GM21526 (cell line): ENCODE results near the gene TRPC4AP.
A peak's percentile ranks its signal among the peaks of the same experiment; 100 is the strongest.

Experiments
- ATAC-seq: cut with Tn5 transposase; IDR thresholded peaks from one replicate; pipeline ENCODE4 v1.9.1; 2021; ENCODE audit warnings: moderate library complexity; ENCODE audit not compliant: unreplicated experiment, low FRiP score

Gene TRPC4AP

DNA sequence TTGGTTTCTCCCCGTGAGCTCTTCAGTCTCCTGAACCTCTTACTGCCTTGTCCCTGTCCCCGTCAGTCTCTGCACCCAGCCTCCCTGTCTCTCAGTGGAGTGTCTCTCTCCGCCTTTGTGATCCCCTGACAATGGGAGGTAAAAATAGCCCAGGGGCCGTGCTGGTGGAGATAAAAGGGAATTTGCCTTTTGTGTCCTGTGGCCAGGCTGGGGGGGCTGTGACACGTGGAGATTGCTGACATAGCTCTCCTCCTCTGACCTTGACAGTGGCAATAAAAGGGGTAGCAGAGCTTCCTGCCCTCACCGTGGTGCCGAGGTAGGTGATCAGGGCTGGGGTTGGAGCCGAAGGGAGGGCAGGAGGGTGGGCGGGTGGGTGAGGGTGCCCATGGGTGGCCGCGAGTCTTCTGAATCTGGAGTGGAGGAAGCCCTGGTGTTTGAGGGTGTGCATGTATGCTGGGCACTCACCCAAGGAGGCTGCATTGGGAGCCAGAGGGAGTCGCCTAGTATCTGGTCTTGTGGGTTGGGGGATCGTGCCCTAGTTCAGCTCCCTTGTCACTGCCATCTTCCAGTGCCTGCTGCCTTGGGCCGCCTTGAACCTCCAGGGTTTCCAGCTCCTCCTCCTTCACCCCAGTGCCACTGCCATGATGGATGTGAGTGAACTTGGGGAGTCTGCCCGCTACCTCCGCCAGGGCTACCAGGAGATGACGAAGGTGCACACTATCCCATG is 115.1 kb downstream of the TRPC4AP start:
- ATAC-seq = no peak

DNA sequence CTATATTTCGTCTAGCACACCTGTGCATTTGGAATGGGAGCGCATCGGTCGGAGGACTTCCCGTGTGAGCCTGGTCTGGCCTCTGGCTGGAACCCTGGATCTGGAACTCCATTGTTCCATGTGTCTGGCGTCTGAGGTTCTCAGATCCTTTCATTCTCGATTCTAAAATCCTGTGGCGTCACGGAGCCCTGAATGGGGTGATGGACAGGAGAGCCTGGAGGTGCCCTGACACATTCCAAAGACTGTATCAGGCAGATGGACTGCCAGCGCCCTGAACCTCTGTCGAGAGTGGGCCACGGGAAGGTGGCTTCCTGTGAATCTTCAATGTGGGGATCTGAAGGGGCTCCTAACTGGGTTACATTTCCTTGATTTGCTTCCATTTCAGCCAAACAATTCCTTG is 116.3 kb downstream of the TRPC4AP start:
- ATAC-seq = no peak

DNA sequence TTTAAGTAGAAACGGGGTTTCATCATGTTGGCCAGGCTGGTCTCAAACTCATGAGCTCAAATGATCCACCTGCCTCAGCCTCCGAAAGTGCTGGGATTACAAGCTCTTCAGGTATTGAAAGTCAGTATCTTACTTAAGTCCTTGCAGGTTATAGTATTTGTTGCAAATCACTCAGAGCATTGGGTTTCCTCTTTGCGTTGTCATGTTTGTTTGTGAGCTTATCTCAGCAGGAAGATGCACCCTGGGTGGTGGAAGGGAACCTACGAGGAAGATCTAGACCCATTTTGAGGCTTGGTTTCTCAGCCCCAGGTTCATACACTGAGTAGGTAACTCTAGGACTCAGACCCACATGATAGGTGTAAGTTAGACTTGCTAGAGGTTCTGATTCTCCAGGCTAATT is 118.4 kb downstream of the TRPC4AP start:
- ATAC-seq = no peak

DNA sequence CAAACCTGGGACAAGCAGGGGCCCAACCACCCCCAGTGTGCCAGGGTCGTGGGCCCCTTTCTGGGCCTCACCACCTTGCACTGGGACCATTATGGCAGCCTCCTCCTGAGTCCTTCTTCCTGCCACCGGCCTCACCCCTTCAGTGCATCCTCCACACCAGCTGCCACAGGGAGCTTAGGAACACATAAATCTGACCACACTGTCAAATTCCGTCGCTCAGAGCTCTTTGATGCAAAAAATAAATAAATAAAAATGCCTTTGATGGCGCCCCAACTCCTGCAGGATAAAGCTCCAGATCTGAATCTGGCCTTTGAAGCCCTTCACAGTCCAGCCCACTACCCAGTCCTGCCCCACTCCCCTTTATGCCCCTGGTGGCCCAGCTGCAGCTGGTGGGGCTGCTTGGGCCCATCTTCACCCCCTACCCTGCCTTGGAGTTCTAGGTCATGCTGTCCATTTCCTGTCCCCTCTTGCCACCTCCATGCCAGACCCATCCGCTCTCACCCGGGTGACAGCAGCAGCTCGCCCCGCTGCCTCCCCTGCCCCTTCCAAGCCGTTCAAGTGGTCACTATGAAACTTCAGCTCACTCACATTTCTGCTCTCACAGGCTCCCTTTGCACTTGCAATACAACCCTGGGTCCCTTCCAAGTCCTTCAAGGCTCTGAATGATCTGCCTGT is 120.9 kb downstream of the TRPC4AP start:
- ATAC-seq = no peak

DNA sequence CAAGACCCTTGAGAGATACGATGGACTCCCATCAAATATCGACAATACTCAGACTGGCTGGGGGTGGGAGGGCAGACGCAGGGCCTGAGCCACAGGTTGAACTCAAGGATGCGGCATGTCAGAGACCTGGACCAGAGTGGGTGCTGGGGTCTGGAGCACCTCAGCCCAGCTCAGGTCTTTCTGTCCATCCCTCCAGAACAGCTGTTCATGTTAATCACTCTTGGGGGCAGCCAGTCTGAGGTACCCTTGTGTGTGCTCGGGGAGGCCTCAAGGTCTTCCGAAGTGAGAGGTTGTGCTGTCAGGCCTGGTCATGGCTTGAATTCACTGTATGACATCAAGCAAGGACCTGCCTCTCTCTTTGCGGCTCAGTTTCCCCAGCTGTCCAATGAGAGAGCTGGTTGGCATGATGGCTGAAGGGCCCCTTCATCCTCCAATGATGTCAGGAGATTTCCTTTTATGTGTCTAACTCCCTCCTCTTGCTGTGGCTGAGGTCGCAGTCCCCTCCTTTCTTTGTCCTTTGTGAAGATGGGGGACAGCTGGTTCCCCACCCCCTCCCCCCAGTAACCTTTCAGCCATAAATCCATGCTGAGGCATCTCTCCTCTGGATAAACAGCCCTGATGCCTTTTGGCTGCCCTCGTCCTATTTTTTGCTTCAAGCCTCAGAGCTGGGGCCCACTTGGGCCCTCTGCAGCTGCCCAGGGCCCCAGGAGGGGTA is 121.6 kb downstream of the TRPC4AP start:
- no peak for ATAC-seq

DNA sequence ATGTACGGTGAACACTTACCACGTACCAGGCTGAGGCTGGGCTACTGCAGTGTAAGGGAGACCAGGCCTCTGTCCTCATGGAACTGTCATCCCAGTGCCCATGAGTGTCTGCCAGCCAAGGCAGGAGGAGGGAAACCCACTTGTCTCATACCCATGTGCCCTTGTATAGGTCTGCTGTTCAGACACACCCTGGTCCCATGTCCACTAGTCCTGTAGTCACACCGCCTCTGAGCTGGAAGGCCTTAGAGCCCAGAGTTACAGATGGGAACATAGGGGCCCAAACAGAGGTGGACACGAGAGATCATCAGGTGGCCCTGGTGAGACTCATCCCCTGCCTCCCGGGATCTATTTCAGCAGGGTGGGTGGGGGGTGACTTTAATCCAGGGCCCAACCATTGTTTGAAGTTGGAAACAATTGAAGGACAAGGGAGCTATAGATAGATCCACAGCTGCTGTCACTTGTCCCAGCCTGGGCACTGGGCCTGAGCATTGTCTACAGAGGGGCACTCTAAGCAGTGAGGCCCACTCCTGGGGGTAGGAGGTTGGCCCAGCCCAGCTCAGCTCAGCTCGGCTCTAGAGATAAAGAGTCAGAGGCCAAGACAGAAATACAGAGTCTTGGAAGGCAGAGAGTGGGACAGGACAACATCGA is 122.3 kb downstream of the TRPC4AP start:
- ATAC-seq = no peak

DNA sequence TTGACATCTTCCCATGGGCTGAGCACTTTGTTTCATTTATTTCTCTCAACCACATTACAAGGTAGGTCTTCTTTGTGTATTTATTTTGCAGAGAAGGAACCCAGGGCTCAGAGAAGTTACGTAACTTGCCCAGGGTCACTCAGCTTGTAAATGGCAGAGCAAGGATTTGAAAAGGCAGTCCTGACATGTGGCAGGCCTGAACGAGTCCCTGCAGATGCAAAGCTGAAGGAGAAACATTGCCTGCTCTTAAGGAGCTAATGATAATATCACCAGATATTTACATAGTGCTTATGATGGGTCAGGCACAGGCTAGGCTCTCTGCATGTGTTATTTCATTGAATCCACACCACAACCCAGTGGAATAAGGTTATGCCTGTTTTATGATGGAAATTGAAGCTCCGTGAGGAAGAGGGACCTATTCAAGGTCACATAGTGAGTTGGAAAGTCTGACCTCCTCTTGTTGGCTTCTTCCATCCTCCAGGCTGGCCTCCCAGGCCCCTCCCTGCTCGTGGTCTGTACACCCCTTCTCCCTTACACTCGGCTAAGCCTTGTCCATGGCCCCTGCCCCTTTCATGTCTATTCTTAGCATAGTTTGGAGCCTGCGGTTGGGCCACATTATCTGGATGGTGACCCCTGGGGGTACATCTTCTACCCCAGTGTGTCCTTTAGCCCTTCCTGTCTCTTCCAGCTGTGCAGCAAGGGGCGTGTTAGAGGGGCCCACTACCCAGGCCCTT is 124.4 kb downstream of the TRPC4AP start:
- ATAC-seq = no peak

GRCh38 chr20:34967421-34967820 is 125.2 kb downstream of the TRPC4AP start:
- no peak for ATAC-seq

DNA sequence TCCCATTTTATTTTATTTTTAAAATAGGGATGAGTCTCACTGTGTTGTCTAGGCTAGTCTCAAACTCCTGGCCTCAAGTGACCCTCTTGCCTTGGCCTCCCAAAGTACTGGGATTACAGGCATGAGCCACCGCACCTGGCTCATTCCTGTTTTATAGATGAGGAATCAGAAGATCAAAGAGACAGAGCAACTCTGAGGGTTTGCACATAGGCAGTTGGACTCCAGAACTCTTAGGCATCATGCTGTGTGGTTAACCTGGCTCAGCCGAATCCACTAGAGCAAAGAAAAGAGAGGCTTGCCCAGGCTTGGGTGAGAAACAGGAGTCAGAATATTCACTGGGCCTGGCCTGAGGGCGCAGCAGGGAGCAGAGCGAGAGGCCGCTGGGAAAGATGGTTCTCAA is 127.6 kb downstream of the TRPC4AP start:
- no peak for ATAC-seq

DNA sequence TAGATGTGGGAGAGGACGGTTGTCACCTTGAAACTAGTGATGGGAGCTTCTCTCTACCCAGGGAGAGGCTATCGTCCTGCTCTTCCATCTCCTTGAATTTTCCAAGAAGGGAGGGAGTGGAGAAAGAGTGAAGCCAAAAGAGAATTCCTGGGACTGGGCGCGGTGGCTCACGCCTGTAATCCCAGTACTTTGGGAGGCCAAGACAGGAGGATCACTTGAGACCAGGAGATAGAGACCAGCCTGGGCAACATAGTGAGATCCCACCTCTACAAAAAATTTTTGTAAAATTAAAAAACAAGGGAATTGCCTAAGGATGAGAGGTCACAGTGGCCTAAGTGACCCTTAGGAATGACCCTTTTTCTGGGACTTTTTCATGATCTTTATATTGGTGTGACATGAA is 128.1 kb downstream of the TRPC4AP start:
- ATAC-seq = no peak

GRCh38 chr20:34956751-34957472 is 135.7 kb downstream of the TRPC4AP start:
- no peak for ATAC-seq

DNA sequence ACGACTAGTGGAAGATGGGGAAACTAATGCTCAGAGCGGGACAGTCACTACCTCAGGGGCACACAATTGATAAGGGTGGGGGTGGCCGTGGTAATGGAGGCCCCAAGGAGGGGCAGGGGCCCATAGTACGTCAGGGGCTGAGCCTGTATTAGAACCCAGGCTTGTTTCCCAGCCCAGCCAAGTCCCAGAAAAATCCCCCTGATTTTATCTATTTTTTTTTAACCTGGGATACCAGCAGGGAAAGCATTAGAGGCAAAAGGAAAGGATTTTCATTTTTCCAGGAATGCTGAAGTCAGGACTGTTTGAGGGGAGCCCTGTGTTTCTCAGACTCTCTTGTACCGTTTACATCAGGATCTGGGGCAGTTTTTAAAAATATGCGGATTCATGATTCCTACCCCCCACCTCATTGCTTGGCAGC is 136.6 kb downstream of the TRPC4AP start:
- no peak for ATAC-seq

DNA sequence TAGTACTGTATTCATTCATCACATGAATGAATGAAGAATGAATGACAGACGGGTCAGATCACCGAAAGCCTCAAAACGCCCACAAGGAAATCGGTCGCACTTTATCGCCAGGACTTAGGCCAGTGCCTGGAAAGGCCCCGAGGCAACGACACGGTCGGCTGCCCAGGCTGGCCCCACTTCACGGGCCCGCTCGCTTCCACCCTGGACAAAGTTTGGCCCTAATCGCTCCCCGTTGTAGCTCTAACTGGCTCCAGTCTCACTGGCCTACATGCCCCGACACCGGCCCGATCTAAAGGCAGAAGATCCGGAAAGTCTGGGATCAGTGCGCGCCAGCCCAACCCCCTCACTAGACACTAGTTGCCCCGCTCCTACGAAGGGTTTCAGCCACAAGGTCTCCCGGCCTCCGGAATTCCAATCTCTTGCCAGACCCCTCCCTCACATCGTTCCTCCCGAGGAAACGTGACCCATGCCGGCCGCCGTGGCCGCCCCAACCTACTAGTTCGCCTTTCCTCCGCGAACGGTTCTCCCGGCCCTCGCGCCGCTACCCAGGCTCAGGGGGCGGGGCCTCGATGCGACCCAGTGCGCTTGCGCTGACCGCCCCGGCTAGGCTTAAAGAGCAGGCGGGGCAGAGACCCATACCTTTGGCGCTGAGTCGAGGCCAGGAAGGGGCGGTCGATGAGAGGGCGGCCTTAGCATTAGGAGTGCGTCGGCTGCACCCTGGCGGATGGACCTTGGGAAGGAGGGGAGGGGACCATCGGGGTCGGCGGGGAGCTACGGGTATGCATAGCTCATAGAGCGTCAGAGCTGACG is 137.2 kb downstream of the TRPC4AP start, which contains the start of the genes GSS and MYH7B:
Gene GSS (minus strand): TSS at position 576 of the 810 bp plus-strand sequence. CDS start 3,954 bp downstream, outside the sequence.
Gene MYH7B (plus strand): TSS at position 638 of the 810 bp plus-strand sequence. CDS start 22,138 bp downstream, outside the sequence.
- ATAC-seq = peak; percentile 79

GRCh38 chr20:34954904-34955230 is 137.7 kb downstream of the TRPC4AP start:
- ATAC-seq = peak; percentile 4

GRCh38 chr20:34953960-34954359 is 138.6 kb downstream of the TRPC4AP start:
- ATAC-seq = no peak

DNA sequence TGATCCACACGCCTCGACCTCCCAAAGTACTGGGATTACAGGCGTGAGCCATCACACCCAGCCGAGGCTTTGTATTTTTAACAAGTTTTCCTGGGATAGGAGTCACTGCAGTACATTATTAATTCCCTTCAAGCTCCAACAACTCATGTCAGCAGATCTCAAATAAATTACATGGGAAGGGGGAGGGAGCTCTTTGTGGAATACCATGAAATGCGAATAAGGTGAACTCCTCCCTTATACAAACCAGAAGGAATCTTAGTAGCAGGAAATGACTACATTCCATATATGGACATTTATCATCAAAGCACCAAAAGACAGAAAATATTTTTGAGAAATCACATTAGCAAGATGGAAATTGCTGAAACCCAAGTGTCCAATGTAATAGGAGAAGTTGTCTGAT is 139.9 kb downstream of the TRPC4AP start:
- no peak for ATAC-seq
